Endothelial cell of umbilical vein (primary cell): ENCODE data around the gene PCDHGA8. TPM values are rescaled to one million over a fixed set of nuclear protein-coding genes. Genes with fewer than 3 reads are reported as not detected.
A peak's percentile ranks its signal among the peaks of the same experiment; 100 is the strongest.
"Not testable (repeated sequence)": the region's sequence is repeated elsewhere in the genome, so short reads cannot be mapped to it uniquely, and the experiment has no call there.

Source experiments
- BruUV-seq: library from RNA; stranded (reverse); fragments of 400-500 nt; replicated peaks from 2 replicates; lab custom pipeline; 2021; lab: Mats Ljungman, UMichigan
- CTCF ChIA-PET: fragments of 300-600, 350-600 bp; sonication (Branson Sonifier 250); formaldehyde crosslinking; loops from one replicate; lab custom pipeline; 2021; ENCODE audit warnings: antibody characterized with exemption, inconsistent platforms; lab: Charles Lee
- POLR2A ChIA-PET: fragments of 300-600, 350-600 bp; sonication (Branson Sonifier 250); formaldehyde crosslinking; loops from one replicate; lab custom pipeline; 2021; ENCODE audit warnings: antibody characterized with exemption, inconsistent platforms; lab: Charles Lee
- DNase-seq: peaks from one replicate; pipeline ENCODE4 v3.0.0-alpha.2; 2011; ENCODE audit warnings: low read depth, low spot score
- FAIRE-seq: peaks from 2 replicates; lab custom pipeline; 2011; peaks lifted over from hg19 to GRCh38; lab: Jason Lieb, UNC
- H2AFZ ChIP-seq: 2 replicates; pipeline ENCODE4 v1.6.0; 2012; ENCODE audit warnings: low read depth, low read length, control low read depth, inconsistent platforms
- H3K27ac ChIP-seq: 2 replicates; pipeline ENCODE4 v1.5.1; 2011; ENCODE audit warnings: low read depth, mild to moderate bottlenecking, control low read depth, low read length, moderate library complexity; ENCODE audit not compliant: insufficient read depth
- H3K27me3 ChIP-seq, 2 experiments: 2 replicates each; pipeline versions ENCODE4 v1.6.0 to v1.6.1; 2011; ENCODE audit warnings: low read length in 2 of 2, mixed read lengths in 1 of 2; ENCODE audit not compliant: control insufficient read depth in 2 of 2, insufficient read depth in 2 of 2
- H3K36me3 ChIP-seq, 2 experiments: 2 replicates in 1 of 2; 3 replicates in 1 of 2; pipeline ENCODE4 v1.5.1; 2011; ENCODE audit warnings: low read length in 2 of 2, mild to moderate bottlenecking in 1 of 2, moderate library complexity in 1 of 2; ENCODE audit not compliant: control insufficient read depth in 2 of 2, insufficient read depth in 2 of 2; ENCODE audit errors: extremely low read depth in 1 of 2
- H3K4me1 ChIP-seq: 3 replicates; pipeline ENCODE4 v1.5.1; 2011; ENCODE audit warnings: mild to moderate bottlenecking, low read length; ENCODE audit not compliant: control insufficient read depth, insufficient read depth; ENCODE audit errors: extremely low read depth
- H3K4me2 ChIP-seq: 2 replicates; pipeline ENCODE4 v1.6.1; 2011; ENCODE audit warnings: low read length, control low read depth, mixed read lengths; ENCODE audit not compliant: insufficient read depth
- H3K4me3 ChIP-seq, 3 experiments: fragments of 200-600 bp in 1 of 3; sonication (generic), shearing (Covaris generic) in 1 of 3; replicated peaks in 1 of 3; 2 replicates each; pipeline ENCODE4 v1.5.1; 2011 to 2016; ENCODE audit warnings: control low read depth in 3 of 3, low read length in 3 of 3, mild to moderate bottlenecking in 2 of 3, inconsistent platforms in 1 of 3, low read depth in 1 of 3, moderate library complexity in 1 of 3; ENCODE audit not compliant: insufficient read depth in 1 of 3
- H3K79me2 ChIP-seq: 2 replicates; pipeline ENCODE4 v1.6.0; 2012; ENCODE audit warnings: low read length, inconsistent platforms; ENCODE audit not compliant: control insufficient read depth, insufficient read depth
- H3K9ac ChIP-seq: replicated peaks from 2 replicates; pipeline ENCODE3; 2011; ENCODE audit warnings: low read length, control low read depth; ENCODE audit not compliant: insufficient read depth; ENCODE audit errors: extremely low read depth
- H3K9me1 ChIP-seq: replicated peaks from 3 replicates; pipeline ENCODE4 v1.6.0; 2011; ENCODE audit warnings: mild to moderate bottlenecking, low read length; ENCODE audit not compliant: control insufficient read depth, insufficient read depth; ENCODE audit errors: extremely low read depth
- H3K9me3 ChIP-seq: replicated peaks from 2 replicates; pipeline ENCODE4 v1.5.1; 2012; ENCODE audit warnings: low read length, inconsistent platforms; ENCODE audit not compliant: control insufficient read depth, insufficient read depth
- H4K20me1 ChIP-seq: replicated peaks from 2 replicates; pipeline ENCODE3; 2011; ENCODE audit warnings: mild to moderate bottlenecking, low read length; ENCODE audit not compliant: control insufficient read depth, insufficient read depth; ENCODE audit errors: extremely low read depth
- EZH2 ChIP-seq: IDR thresholded peaks from 2 replicates; pipeline ENCODE4 v1.6.1; 2012; ENCODE audit warnings: borderline replicate concordance, low read depth, mild to moderate bottlenecking, moderate library complexity, low read length, inconsistent platforms; ENCODE audit not compliant: severe bottlenecking
- GATA2 ChIP-seq: IDR thresholded peaks from 2 replicates; pipeline ENCODE4 v1.7.0; 2011; ENCODE audit warnings: low read depth, mild to moderate bottlenecking, moderate library complexity, mixed read lengths, low read length; ENCODE audit not compliant: insufficient read length, insufficient read depth
- MYC ChIP-seq: IDR thresholded peaks from one replicate; pipeline ENCODE4 v1.6.1; 2011; ENCODE audit warnings: mild to moderate bottlenecking, low read depth, low read length
- dilution Hi-C: fragments of 300-500 bp; cut with MboI; formaldehyde crosslinking; loops from one replicate; pipeline ENCODE4 v1.15.0; 2019; ENCODE audit warnings: low sequenced_read_pairs; ENCODE audit not compliant: extremely low pct_ligation_motif_present
- intact Hi-C: fragments of 100-400 bp; cut with micrococcal nuclease; formaldehyde crosslinking; loops from one replicate; pipeline ENCODE4 v1.10.0; 2022
- polyA plus RNA-seq, 4 experiments: library from polyadenylated mRNA; depleted of rRNA in 3 of 4; stranded (reverse) in 3 of 4; unstranded in 1 of 4; fragments of >200 nt; gene quantifications; 2 replicates each; pipeline versions ENCODE4 v1.2.1 to v1.2.3, GENCODE V29; 2011 to 2012; ENCODE audit warnings: missing spikeins in 1 of 4
- total RNA-seq: library from RNA; stranded (reverse); gene quantifications from 2 replicates; pipeline ENCODE4 v1.2.3, GENCODE V29; 2021
- TF ChIP-seq, protein P1 (sequence below), 2 donors: IDR thresholded peaks; 1 replicate in 1 of 2; 2 replicates in 1 of 2; pipeline ENCODE4 v1.5.1; 2011; ENCODE audit warnings: low read length in 2 of 2, mild to moderate bottlenecking in 2 of 2, moderate library complexity in 2 of 2, control low read depth in 1 of 2, inconsistent platforms in 1 of 2, low read depth in 1 of 2; ENCODE audit not compliant: insufficient read depth in 1 of 2; ENCODE audit errors: extremely low read depth in 1 of 2

PCDHGA8 gene
- total and polyA plus RNA-seq, 2 donors (not counting 3 experiments of a cell fraction or from before 2014, with no cell fraction given): 0.44 to 0.95 TPM

DNA sequence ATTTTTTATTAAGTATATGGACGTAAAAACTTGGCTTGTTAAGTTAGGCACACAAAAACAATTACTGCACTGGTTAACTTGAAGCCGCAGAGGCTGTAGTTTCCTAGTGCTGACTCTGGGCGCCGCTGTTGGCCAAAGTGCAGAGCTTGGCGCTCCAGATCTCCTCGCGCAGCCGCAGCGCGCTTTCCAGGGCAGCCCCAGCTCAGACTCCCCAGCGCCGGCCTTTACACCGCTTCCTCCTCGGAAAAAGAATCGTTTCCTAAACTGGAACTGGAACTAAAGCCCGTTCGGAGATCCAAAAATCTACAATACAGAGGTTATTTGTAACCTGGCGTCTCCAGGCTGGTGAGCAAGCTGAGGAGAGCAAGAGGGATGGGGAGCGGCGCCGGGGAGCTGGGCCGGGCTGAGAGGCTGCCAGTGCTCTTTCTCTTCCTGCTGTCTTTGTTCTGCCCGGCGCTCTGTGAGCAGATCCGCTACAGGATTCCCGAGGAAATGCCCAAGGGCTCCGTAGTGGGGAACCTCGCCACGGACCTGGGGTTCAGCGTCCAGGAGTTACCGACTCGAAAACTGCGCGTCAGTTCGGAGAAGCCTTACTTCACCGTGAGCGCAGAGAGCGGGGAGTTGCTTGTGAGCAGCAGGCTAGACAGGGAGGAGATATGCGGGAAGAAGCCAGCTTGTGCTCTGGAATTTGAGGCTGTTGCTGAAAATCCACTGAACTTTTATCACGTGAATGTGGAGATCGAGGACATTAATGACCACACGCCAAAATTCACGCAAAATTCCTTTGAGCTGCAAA lies 5.5 kb downstream of the PCDHGA8 start, which contains the start of gene PCDHGB5:
TSS of gene PCDHGB5 (plus strand) at position 192 of the 796 bp plus-strand sequence. CDS start at position 373, 181 bp downstream.
- ChIA-PET CTCF (interaction anchor here (0.6 to 3.5 kb wide), 25 partner anchors 8 to 169 kb away, joined by 3 to 45 read pairs (median 9); partner anchors contain the start of genes PCDHGA10, PCDHGA11, PCDHGA12 and PCDHGA2), POLR2A (interaction anchor here (1.5 kb wide), 1 partner anchor 166 kb away, joined by 3 read pairs; no protein-coding TSS in a partner anchor)
- H3K9me1 ChIP-seq, intact Hi-C loops, dilution Hi-C loops, H3K9me3 ChIP-seq, H3K4me1 ChIP-seq, H3K79me2 ChIP-seq, H2AFZ ChIP-seq, H3K27ac ChIP-seq, H3K36me3 ChIP-seq, H4K20me1 ChIP-seq: not testable (repeated sequence)
- TF ChIP-seq, protein P1, sequence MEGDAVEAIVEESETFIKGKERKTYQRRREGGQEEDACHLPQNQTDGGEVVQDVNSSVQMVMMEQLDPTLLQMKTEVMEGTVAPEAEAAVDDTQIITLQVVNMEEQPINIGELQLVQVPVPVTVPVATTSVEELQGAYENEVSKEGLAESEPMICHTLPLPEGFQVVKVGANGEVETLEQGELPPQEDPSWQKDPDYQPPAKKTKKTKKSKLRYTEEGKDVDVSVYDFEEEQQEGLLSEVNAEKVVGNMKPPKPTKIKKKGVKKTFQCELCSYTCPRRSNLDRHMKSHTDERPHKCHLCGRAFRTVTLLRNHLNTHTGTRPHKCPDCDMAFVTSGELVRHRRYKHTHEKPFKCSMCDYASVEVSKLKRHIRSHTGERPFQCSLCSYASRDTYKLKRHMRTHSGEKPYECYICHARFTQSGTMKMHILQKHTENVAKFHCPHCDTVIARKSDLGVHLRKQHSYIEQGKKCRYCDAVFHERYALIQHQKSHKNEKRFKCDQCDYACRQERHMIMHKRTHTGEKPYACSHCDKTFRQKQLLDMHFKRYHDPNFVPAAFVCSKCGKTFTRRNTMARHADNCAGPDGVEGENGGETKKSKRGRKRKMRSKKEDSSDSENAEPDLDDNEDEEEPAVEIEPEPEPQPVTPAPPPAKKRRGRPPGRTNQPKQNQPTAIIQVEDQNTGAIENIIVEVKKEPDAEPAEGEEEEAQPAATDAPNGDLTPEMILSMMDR (IDR thresholded peaks at IDR 0.05; ENCODE audit: extremely low read depth in 1 of 2, insufficient read depth in 1 of 2, low read depth in 1 of 2, low read length in 2 of 2): peak; percentile 59 to 62
- peak within 1 kb of the TSS; percentile 6 for H3K9ac ChIP-seq
- H3K27me3 ChIP-seq: peaks cover 34 to 69% of the 10 kb centered on the region in 2 experiments
- H3K4me3 ChIP-seq: peak within 1 kb of the TSS in 1 of 3 experiments; percentile 23
- peak; percentile 44 for DNase-seq
- BruUV-seq: TSS peak; percentile 48
- peak; percentile 85 for FAIRE-seq
- peak within 1 kb of the TSS; percentile 5 for H3K4me2 ChIP-seq

DNA sequence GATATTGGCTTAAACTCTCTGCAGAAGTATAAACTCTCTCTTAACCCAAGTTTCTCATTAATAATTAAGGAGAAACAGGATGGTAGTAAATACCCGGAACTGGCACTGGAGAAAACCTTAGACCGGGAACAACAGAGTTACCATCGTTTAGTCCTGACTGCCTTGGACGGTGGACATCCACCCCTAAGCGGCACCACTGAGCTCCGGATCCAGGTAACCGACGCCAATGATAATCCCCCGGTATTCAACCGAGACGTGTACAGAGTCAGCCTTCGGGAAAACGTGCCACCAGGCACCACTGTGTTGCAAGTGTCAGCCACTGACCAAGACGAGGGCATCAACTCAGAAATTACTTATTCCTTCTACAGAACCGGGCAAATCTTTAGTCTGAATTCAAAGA lies 6.2 kb downstream of the PCDHGA8 start:
- Histone ChIP-seq H3K4me1 (peaks cover 2% of the 10 kb centered on the region), H3K27me3 (peaks cover 37 to 69% of the 10 kb centered on the region in 2 experiments), H3K9me1 (no peaks in the 10 kb centered on the region), H3K9me3 (peaks cover 2% of the 10 kb centered on the region), H3K4me2 (no peak overlapping the region), H3K79me2 (no peaks in the 10 kb centered on the region), H3K9ac (no peak overlapping the region), H3K4me3 (no peak overlapping the region), H3K36me3 (no peaks in the 10 kb centered on the region), H2AFZ (no peak overlapping the region), H4K20me1 (no peaks in the 10 kb centered on the region), H3K27ac (no peak overlapping the region)
- POLR2A ChIA-PET: no interaction called here
- TF ChIP-seq, protein P1 (IDR thresholded peaks at IDR 0.05; ENCODE audit: extremely low read depth in 1 of 2, insufficient read depth in 1 of 2, low read depth in 1 of 2, low read length in 2 of 2): no peak
- TF ChIP-seq MYC (no peak), EZH2 (no peak), GATA2 (no peak)
- DNase-seq (no peak), FAIRE-seq (no peak)
- CTCF ChIA-PET: interaction anchor here (1.2 to 3.5 kb wide), 12 partner anchors 8 to 165 kb away, joined by 6 to 45 read pairs (median 16); partner anchors contain the start of genes PCDHGA10, PCDHGA11, PCDHGA12 and PCDHGA2
- intact Hi-C loops: no loop called here
- dilution Hi-C loops: no loop called here
- no TSS peak for BruUV-seq
